Calu3 (cell line): ENCODE results near the gene EGFR. TPM values are rescaled to one million over a fixed set of nuclear protein-coding genes. Genes with fewer than 3 reads are reported as not detected.

ENCODE experiments used
- BruUV-seq: library from RNA; stranded (reverse); fragments of 400-500 nt; replicated peaks from 2 replicates; lab custom pipeline; 2021; lab: Mats Ljungman, UMichigan
- CTCF ChIA-PET: fragments of 300-600 bp; sonication (Branson Sonifier 250); formaldehyde crosslinking; loops from one replicate; lab custom pipeline; 2022; ENCODE audit warnings: antibody characterized with exemption; lab: Charles Lee
- DNase-seq: peaks from one replicate; pipeline ENCODE4 v3.0.0; 2022
- H3K27ac Mint-ChIP-seq: one replicate; pipeline ENCODE4 v1.8.0; 2022; ENCODE audit warnings: mixed read lengths; ENCODE audit not compliant: unreplicated experiment
- H3K27me3 Mint-ChIP-seq: one replicate; pipeline ENCODE4 v1.8.0; 2022; ENCODE audit warnings: mixed read lengths; ENCODE audit not compliant: unreplicated experiment
- H3K36me3 Mint-ChIP-seq: one replicate; pipeline ENCODE4 v1.8.0; 2022; ENCODE audit warnings: mild to moderate bottlenecking, moderate library complexity, mixed read lengths; ENCODE audit not compliant: insufficient read depth, unreplicated experiment
- H3K4me1 Mint-ChIP-seq: one replicate; pipeline ENCODE4 v1.8.0; 2022; ENCODE audit warnings: mild to moderate bottlenecking, low read depth, mixed read lengths; ENCODE audit not compliant: unreplicated experiment
- H3K4me3 Mint-ChIP-seq: one replicate; pipeline ENCODE4 v1.8.0; 2022; ENCODE audit warnings: mild to moderate bottlenecking, low read depth, moderate library complexity, mixed read lengths; ENCODE audit not compliant: unreplicated experiment
- H3K9me3 Mint-ChIP-seq: one replicate; pipeline ENCODE4 v1.8.0; 2022; ENCODE audit warnings: low read depth, mixed read lengths; ENCODE audit not compliant: unreplicated experiment
- CTCF ChIP-seq: fragments of 200-600 bp; IDR thresholded peaks from one replicate; pipeline ENCODE4 v1.8.0; 2022; ENCODE audit warnings: antibody characterized with exemption; ENCODE audit not compliant: unreplicated experiment
- intact Hi-C: fragments of 100-400 bp; cut with micrococcal nuclease; formaldehyde crosslinking; loops from one replicate; pipeline ENCODE4 v1.10.0; 2022; ENCODE audit not compliant: unreplicated experiment
- total RNA-seq: library from RNA; stranded (reverse); gene quantifications from 2 replicates; pipeline ENCODE4 v1.2.3, GENCODE V29; 2022

EGFR gene
- total RNA-seq, 1 experiment from 2014 or later = 87.4 TPM

- Mint-ChIP-seq H3K4me1 (peaks cover 94% of the 10 kb centered on the region), H3K4me3 (peak overlapping the region; percentile 69), H3K27me3 (no peaks in the 10 kb centered on the region), H3K27ac (peak overlapping the region; percentile 88), H3K36me3 (peaks cover 38% of the 10 kb centered on the region), H3K9me3 (no peaks in the 10 kb centered on the region)
- intact Hi-C loops = no loop called here
- BruUV-seq = TSS peak; percentile 19
- CTCF ChIA-PET = interaction anchor here (0.6 to 2.3 kb wide), 9 partner anchors 8 to 290 kb away, joined by 3 to 7 read pairs (median 4); no protein-coding TSS in a partner anchor
- no peak for TF ChIP-seq CTCF
- DNase-seq = peak; percentile 89
These were observed 59.9 kb downstream of the EGFR start for GRCh38 chr7:55078465-55079372.

GRCh38 chr7:55080000-55080623 is 61.3 kb downstream of the EGFR start:
- Mint-ChIP-seq H3K4me1 (peaks cover 88% of the 10 kb centered on the region), H3K4me3 (no peak overlapping the region), H3K27ac (no peak overlapping the region), H3K36me3 (peaks cover 32% of the 10 kb centered on the region), H3K9me3 (no peaks in the 10 kb centered on the region), H3K27me3 (no peaks in the 10 kb centered on the region)
- intact Hi-C loops = no loop called here
- no peak for DNase-seq
- no TSS peak for BruUV-seq
- CTCF ChIA-PET = interaction anchor here (0.7 to 1.9 kb wide), 4 partner anchors 11 to 52 kb away, joined by 3 to 9 read pairs (median 4); no protein-coding TSS in a partner anchor
- no peak for TF ChIP-seq CTCF

- Mint-ChIP-seq H3K36me3 (peaks cover 33% of the 10 kb centered on the region), H3K9me3 (no peaks in the 10 kb centered on the region), H3K4me3 (no peak overlapping the region), H3K4me1 (peaks cover 88% of the 10 kb centered on the region), H3K27me3 (no peaks in the 10 kb centered on the region), H3K27ac (no peak overlapping the region)
- CTCF ChIA-PET = interaction anchor here (0.7 to 1.9 kb wide), 3 partner anchors 39 to 51 kb away, joined by 3 to 9 read pairs (median 3); no protein-coding TSS in a partner anchor
- BruUV-seq = no TSS peak
- intact Hi-C loops = no loop called here
- no peak for TF ChIP-seq CTCF
- no peak for DNase-seq
These were observed 62.3 kb downstream of the EGFR start for GRCh38 chr7:55081068-55081467.

GRCh38 chr7:55081472-55082227 is 62.8 kb downstream of the EGFR start:
- Mint-ChIP-seq H3K4me1 (peaks cover 88% of the 10 kb centered on the region), H3K27ac (peak overlapping the region; percentile 34), H3K4me3 (no peak overlapping the region), H3K27me3 (no peaks in the 10 kb centered on the region), H3K9me3 (no peaks in the 10 kb centered on the region), H3K36me3 (peaks cover 37% of the 10 kb centered on the region)
- BruUV-seq = no TSS peak
- no peak for TF ChIP-seq CTCF
- no peak for DNase-seq
- intact Hi-C loops = no loop called here
- CTCF ChIA-PET = interaction anchor here (0.6 to 1.9 kb wide), 4 partner anchors 39 to 51 kb away, joined by 3 to 9 read pairs (median 6); no protein-coding TSS in a partner anchor
